GM21737 (cell line): ENCODE results near the gene HEXIM1.
A peak's percentile ranks its signal among the peaks of the same experiment; 100 is the strongest.

Source experiments
- ATAC-seq: cut with Tn5 transposase; IDR thresholded peaks from one replicate; pipeline ENCODE4 v1.9.1; 2021; ENCODE audit warnings: mild to moderate bottlenecking, moderate library complexity; ENCODE audit not compliant: unreplicated experiment

The HEXIM1 gene

DNA sequence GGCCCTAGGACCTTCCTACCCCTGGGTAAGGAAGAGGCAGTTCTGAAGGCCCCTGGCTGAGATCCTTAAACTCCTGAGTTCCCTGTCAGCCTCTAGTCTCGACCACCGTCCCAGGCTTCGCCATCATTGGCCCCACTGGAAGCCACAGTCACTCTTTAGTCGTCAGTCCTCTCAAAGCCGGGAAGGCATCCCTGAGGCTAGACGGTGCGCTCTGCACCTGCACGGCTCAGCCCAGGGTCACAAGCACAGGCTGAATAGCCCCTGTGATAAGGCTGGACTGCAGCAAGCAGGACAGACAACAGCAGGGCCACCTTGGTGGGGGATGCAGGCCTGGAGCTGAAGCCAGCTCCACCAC lies 3.3 kb upstream of the HEXIM1 start:
- no peak for ATAC-seq

DNA sequence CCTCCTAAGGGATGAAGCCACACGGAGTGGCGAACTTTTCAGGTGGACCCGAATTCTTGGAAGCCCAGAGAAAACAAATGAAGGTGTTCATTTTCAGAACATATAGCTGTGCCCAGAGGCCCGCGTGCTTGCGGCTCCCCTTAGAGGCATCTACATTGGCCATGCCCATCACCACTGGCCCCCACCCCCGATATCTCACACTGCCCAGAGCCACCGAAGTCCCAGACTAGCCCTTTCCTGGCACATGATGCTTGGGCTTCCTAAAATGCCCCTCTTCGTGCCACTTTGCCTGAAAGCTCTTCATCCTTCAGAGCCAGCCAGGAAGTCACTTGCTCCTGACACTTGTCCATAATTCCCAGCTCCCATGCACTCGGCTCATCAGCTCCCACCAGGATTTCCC lies 2.1 kb upstream of the HEXIM1 start:
- no peak for ATAC-seq

DNA sequence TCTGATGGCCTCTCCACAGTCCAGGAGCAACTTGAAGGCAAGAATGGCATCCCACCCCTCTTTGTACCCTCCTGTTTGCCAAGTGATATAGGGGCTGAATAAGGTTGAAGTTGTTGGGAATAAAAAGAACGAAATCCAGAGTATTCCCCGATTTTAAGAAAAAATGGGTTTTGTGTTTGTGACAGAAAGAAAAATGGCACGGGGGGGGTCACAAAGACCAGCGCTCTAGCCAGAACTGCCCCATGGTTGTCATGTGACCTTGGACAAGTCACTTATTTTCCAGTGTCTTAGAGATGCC lies 1.7 kb upstream of the HEXIM1 start:
- no peak for ATAC-seq

DNA sequence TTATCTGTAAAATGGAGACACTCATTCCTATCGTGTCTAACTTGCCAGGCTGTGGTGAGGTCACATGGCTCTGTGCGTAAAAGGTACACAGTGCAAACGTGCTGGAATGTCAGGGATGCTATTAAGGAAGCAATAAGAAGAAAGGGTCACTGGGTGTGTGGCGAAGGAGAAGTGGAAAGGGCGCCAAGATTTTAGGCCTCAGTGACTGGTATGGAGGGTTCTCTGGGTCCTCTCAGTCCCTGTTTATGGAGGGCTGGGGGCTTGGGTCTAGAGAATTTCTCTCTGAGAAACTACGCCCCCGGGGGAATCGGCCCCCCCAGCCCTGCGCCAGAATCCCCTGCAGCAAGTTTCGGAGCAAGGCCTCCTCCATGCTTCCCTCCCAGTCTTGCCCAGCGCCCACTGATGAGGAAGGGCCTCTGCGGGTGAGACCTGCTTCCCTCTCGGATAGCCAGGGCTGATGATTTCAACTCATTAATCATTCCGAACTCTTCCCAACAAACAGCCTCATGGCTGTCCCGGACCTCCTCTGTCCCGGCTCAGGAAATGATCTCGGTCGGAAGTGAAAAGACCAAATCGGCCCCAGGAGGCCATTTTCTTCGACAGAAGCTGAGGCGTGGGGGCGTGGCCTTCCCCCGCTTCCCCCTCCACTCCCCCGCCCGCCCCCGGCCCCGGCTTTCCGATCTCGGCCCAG lies 1.2 kb upstream of the HEXIM1 start:
- no peak for ATAC-seq

- no peak for ATAC-seq
Observed at GRCh38 chr17:45147581-45148182, 593 bp upstream of the HEXIM1 start.

- peak; percentile 22 for ATAC-seq
Observed at GRCh38 chr17:45149037-45149668, 878 bp downstream of the HEXIM1 start.

GRCh38 chr17:45149669-45150664 lies 1.7 kb downstream of the HEXIM1 start:
- ATAC-seq: no peak

- ATAC-seq: no peak
Observed at GRCh38 chr17:45150911-45151809, 2.9 kb downstream of the HEXIM1 start.

DNA sequence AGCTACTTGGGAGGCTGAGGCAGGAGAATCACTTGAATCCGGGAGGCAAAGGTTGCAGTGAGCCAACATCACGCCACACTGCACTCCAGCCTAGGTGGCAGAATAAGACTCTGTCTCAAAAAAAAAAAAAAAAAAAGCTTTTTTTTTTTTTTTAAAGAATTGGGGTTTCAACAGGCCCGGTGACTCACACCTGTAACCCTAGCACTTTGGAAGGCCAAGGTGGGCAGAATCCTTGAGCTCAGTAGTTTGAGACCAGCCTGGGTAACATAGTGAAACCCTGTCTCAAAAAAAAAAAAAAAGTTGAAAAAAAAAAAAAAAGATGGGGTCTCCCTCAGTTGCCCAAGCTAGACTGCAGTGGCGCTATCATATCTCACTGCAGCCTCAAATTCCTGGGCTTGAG lies 6.8 kb downstream of the HEXIM1 start:
- no peak for ATAC-seq

GRCh38 chr17:45155483-45155882 lies 7.2 kb downstream of the HEXIM1 start:
- ATAC-seq: no peak

- ATAC-seq: no peak
Observed at GRCh38 chr17:45156242-45156641, 8.0 kb downstream of the HEXIM1 start.

GRCh38 chr17:45160447-45161287 lies 12.4 kb downstream of the HEXIM1 start:
- ATAC-seq: peak; percentile 15

DNA sequence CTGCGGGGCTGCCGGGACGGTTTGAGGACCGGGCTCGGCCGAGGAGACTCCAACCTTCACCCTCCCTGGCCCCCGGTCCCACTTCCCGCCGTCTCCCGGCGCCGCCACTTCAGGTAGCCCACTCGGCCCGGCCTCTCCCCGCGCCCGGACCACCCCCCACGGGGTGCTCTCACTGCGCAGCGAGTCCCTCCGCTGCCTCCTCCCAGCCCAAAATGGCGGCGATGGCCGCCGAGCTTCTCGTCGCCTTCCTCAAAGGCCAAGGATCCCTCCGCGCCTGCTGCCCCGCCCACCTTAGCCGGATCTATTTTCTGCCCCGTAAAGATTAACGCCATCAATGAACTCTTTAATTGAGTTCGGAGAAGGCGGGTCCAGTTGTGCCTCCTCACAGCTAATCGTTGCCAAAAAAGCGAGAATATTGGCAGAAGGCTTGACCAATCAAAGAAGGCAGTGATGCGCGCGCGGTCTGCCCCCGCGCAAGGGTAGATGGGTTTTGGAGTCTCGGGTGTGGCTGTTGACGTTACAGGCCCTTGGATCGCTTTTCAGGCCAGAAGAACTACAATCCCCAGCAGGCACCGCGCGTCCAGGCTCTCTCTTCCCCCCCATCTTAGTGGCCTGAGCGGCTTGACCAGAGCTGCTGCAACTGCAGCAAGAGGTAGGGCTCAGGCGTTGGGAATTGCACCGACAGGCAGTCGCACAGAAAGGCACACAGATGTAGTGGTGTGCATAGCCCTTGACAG lies 13.2 kb downstream of the HEXIM1 start, which contains the start of gene HEXIM2:
TSS of gene HEXIM2 (plus strand) at position 588 of the 737 bp plus-strand sequence. CDS start 919 bp downstream, outside the sequence.
- ATAC-seq: peak; percentile 86

GRCh38 chr17:45162025-45162687 lies 13.9 kb downstream of the HEXIM1 start:
- ATAC-seq: no peak

- no peak for ATAC-seq
Observed at GRCh38 chr17:45164734-45165269, 16.5 kb downstream of the HEXIM1 start.

DNA sequence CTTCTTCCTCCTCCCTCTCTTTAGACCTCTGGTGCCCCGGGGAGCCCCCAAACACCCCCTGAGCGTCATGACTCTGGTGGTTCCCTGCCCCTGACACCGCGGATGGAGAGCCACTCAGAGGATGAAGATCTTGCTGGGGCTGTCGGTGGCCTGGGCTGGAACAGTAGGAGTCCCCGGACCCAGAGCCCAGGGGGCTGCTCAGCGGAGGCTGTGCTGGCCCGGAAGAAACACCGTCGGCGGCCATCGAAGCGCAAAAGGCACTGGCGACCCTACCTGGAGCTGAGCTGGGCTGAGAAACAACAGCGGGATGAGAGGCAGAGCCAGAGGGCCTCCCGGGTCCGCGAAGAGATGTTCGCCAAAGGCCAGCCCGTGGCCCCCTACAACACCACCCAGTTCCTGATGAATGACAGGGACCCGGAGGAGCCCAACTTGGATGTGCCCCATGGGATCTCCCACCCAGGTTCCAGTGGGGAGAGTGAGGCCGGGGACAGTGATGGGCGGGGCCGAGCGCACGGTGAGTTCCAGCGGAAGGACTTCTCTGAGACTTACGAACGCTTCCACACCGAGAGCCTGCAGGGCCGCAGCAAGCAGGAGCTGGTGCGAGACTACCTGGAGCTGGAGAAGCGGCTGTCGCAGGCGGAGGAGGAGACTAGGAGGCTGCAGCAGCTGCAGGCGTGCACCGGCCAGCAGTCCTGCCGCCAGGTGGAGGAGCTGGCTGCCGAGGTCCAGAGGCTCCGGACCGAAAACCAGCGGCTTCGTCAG lies 20.9 kb downstream of the HEXIM1 start:
- no peak for ATAC-seq

- no peak for ATAC-seq
Observed at GRCh38 chr17:45170280-45170930, 22.1 kb downstream of the HEXIM1 start.
